ENCODE measurements around the gene LCORL.

LCORL gene

GRCh38 chr4:17995165-17995564 is 26.4 kb downstream of the LCORL start:
- H3K27ac ChIP-seq = no peak overlapping the region
- H3K27me3 ChIP-seq (ENCODE audit: insufficient read depth, low read depth, severe bottlenecking) = no peaks in the 10 kb centered on the region
- no peak for DNase-seq
- no peak overlapping the region for H3K4me3 ChIP-seq (ENCODE audit: low read depth, low read length)
- no peak for TF ChIP-seq CTCF (IDR thresholded peaks at IDR 0.05; ENCODE audit: low read depth, low read length)
- H3K36me3 ChIP-seq = no peaks in the 10 kb centered on the region; the same call in 1 of the 2 replicates
- no peaks in the 10 kb centered on the region for H3K9me3 ChIP-seq (ENCODE audit: severe bottlenecking)

GRCh38 chr4:17985832-17986231 is 35.7 kb downstream of the LCORL start:
- no peak for TF ChIP-seq CTCF (IDR thresholded peaks at IDR 0.05; ENCODE audit: low read depth, low read length)
- DNase-seq = no peak
- Histone ChIP-seq H3K9me3 (ENCODE audit: severe bottlenecking) (peaks cover 46% of the 10 kb centered on the region), H3K27ac (no peak overlapping the region), H3K36me3 (peaks cover 27% of the 10 kb centered on the region), H3K4me3 (ENCODE audit: low read depth, low read length) (no peak overlapping the region), H3K27me3 (ENCODE audit: insufficient read depth, low read depth, severe bottlenecking) (no peaks in the 10 kb centered on the region)

- no peak for TF ChIP-seq CTCF (IDR thresholded peaks at IDR 0.05; ENCODE audit: low read depth, low read length)
- Histone ChIP-seq H3K27me3 (ENCODE audit: insufficient read depth, low read depth, severe bottlenecking) (no peaks in the 10 kb centered on the region), H3K27ac (no peak overlapping the region), H3K4me3 (ENCODE audit: low read depth, low read length) (no peak overlapping the region), H3K9me3 (ENCODE audit: severe bottlenecking) (peaks cover 28% of the 10 kb centered on the region), H3K36me3 (no peaks in the 10 kb centered on the region; the same call in none of the 2 replicates)
- DNase-seq = no peak
Measured at GRCh38 chr4:17981063-17981462, 40.5 kb downstream of the LCORL start.

GRCh38 chr4:17968721-17969120 is 52.8 kb downstream of the LCORL start:
- no peaks in the 10 kb centered on the region for H3K9me3 ChIP-seq (ENCODE audit: severe bottlenecking)
- no peaks in the 10 kb centered on the region for H3K27me3 ChIP-seq (ENCODE audit: insufficient read depth, low read depth, severe bottlenecking)
- no peak overlapping the region for H3K4me3 ChIP-seq (ENCODE audit: low read depth, low read length)
- TF ChIP-seq CTCF (IDR thresholded peaks at IDR 0.05; ENCODE audit: low read depth, low read length) = no peak
- DNase-seq = no peak
- no peak overlapping the region for H3K27ac ChIP-seq
- peaks cover 25% of the 10 kb centered on the region for H3K36me3 ChIP-seq

- TF ChIP-seq CTCF (IDR thresholded peaks at IDR 0.05; ENCODE audit: low read depth, low read length) = no peak
- no peaks in the 10 kb centered on the region for H3K9me3 ChIP-seq (ENCODE audit: severe bottlenecking)
- H3K27me3 ChIP-seq (ENCODE audit: insufficient read depth, low read depth, severe bottlenecking) = no peaks in the 10 kb centered on the region
- DNase-seq = no peak
- H3K36me3 ChIP-seq = peaks cover 28% of the 10 kb centered on the region
- no peak overlapping the region for H3K27ac ChIP-seq
- no peak overlapping the region for H3K4me3 ChIP-seq (ENCODE audit: low read depth, low read length)
Measured at GRCh38 chr4:17967078-17967477, 54.5 kb downstream of the LCORL start.

- DNase-seq = no peak
- Histone ChIP-seq H3K4me3 (ENCODE audit: low read depth, low read length) (no peak overlapping the region), H3K27ac (no peak overlapping the region), H3K9me3 (ENCODE audit: severe bottlenecking) (no peaks in the 10 kb centered on the region), H3K27me3 (ENCODE audit: insufficient read depth, low read depth, severe bottlenecking) (no peaks in the 10 kb centered on the region), H3K36me3 (peaks cover 34% of the 10 kb centered on the region)
- TF ChIP-seq CTCF (IDR thresholded peaks at IDR 0.05; ENCODE audit: low read depth, low read length) = no peak
Measured at GRCh38 chr4:17966312-17966711, 55.2 kb downstream of the LCORL start.
